ENCODE results near the gene C16orf87.

DNA sequence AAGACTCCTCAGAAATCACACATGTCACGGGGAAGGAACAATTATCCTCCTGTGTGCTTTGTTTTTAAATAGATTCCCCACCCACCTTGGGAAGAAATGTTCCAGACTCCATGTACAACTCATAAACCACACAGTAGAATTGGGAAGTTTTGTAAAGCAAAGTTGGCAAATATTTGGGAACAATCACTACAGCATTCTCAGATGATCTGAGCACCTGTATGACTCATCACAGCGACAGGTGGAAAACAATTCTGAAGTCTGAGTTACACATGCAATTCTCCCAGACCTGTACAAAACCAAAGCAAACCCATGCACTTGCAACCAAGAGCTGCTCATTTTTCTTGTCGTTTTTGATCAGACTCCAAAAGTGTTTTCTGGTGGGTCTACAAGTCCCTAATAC lies 68.4 kb downstream of the C16orf87 start:
- no peak for TF ChIP-seq POLR2A (IDR thresholded peaks at IDR 0.05; ENCODE audit: low read length)
- TF ChIP-seq GATA1 (IDR thresholded peaks at IDR 0.05; ENCODE audit: low read depth, low read length): no peak
